ENCODE results near the gene SSRP1.

Gene SSRP1

GRCh38 chr11:57287884-57288283, 47.8 kb downstream of the SSRP1 start:
- H3K9me3 ChIP-seq (ENCODE audit: control insufficient read depth, insufficient read depth, low read depth, low read length): no peaks in the 10 kb centered on the region
- no peak overlapping the region for H3K4me3 ChIP-seq (ENCODE audit: low read depth, low read length)
- TF ChIP-seq ZNF624 (tag by site-specific recombination; IDR thresholded peaks at IDR 0.05): no peak
- TF ChIP-seq ZNF169 (tag by site-specific recombination; IDR thresholded peaks at IDR 0.05): no peak
- no peak for TF ChIP-seq ZNF324 (tag by site-specific recombination; IDR thresholded peaks at IDR 0.05)
- TF ChIP-seq, protein P1, sequence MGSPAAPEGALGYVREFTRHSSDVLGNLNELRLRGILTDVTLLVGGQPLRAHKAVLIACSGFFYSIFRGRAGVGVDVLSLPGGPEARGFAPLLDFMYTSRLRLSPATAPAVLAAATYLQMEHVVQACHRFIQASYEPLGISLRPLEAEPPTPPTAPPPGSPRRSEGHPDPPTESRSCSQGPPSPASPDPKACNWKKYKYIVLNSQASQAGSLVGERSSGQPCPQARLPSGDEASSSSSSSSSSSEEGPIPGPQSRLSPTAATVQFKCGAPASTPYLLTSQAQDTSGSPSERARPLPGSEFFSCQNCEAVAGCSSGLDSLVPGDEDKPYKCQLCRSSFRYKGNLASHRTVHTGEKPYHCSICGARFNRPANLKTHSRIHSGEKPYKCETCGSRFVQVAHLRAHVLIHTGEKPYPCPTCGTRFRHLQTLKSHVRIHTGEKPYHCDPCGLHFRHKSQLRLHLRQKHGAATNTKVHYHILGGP (tag by site-specific recombination; IDR thresholded peaks at IDR 0.05): no peak
- no peak for TF ChIP-seq SALL2 (tag by site-specific recombination; IDR thresholded peaks at IDR 0.05; ENCODE audit: borderline replicate concordance)
- TF ChIP-seq, protein P2, sequence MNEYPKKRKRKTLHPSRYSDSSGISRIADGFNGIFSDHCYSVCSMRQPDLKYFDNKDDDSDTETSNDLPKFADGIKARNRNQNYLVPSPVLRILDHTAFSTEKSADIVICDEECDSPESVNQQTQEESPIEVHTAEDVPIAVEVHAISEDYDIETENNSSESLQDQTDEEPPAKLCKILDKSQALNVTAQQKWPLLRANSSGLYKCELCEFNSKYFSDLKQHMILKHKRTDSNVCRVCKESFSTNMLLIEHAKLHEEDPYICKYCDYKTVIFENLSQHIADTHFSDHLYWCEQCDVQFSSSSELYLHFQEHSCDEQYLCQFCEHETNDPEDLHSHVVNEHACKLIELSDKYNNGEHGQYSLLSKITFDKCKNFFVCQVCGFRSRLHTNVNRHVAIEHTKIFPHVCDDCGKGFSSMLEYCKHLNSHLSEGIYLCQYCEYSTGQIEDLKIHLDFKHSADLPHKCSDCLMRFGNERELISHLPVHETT (tag by site-specific recombination; IDR thresholded peaks at IDR 0.05): no peak
- no peak for TF ChIP-seq ZNF549 (tag by site-specific recombination; IDR thresholded peaks at IDR 0.05)
- TF ChIP-seq, protein P3, sequence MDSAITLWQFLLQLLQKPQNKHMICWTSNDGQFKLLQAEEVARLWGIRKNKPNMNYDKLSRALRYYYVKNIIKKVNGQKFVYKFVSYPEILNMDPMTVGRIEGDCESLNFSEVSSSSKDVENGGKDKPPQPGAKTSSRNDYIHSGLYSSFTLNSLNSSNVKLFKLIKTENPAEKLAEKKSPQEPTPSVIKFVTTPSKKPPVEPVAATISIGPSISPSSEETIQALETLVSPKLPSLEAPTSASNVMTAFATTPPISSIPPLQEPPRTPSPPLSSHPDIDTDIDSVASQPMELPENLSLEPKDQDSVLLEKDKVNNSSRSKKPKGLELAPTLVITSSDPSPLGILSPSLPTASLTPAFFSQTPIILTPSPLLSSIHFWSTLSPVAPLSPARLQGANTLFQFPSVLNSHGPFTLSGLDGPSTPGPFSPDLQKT (IDR thresholded peaks at IDR 0.05; ENCODE audit: borderline replicate concordance, low read depth, low read length): no peak
- no peak for TF ChIP-seq FEZF1 (tag by site-specific recombination; IDR thresholded peaks at IDR 0.05)
- no peak for TF ChIP-seq ZSCAN23 (tag by site-specific recombination; IDR thresholded peaks at IDR 0.05)
- no peak for TF ChIP-seq ZNF704 (tag by site-specific recombination; IDR thresholded peaks at IDR 0.05)
- no peak for TF ChIP-seq ZNF561 (tag by site-specific recombination; IDR thresholded peaks at IDR 0.05; ENCODE audit: borderline replicate concordance)
- TF ChIP-seq ZBTB44 (tag by site-specific recombination; IDR thresholded peaks at IDR 0.05): no peak
- no peak for TF ChIP-seq RBAK (tag by site-specific recombination; IDR thresholded peaks at IDR 0.05)
- TF ChIP-seq ZBTB10 (tag by site-specific recombination; IDR thresholded peaks at IDR 0.05): no peak
- ChIA-PET POLR2A (no interaction called here), CTCF (no interaction called here)
- H3K27ac ChIP-seq (ENCODE audit: extremely low read depth, low read depth, low read length): no peak overlapping the region
- H3K36me3 ChIP-seq (ENCODE audit: control insufficient read depth in 2 of 2, insufficient read depth in 1 of 2, low read length in 2 of 2): no peaks in the 10 kb centered on the region
- H3K4me1 ChIP-seq (ENCODE audit: control insufficient read depth, insufficient read depth, low read length): no peaks in the 10 kb centered on the region

Measured in HEK293 (cell line).